GM18519 (cell line): ENCODE measurements around the gene NOXA1.
A peak's percentile ranks its signal among the peaks of the same experiment; 100 is the strongest.
"Not testable (repeated sequence)": the region's sequence is repeated elsewhere in the genome, so short reads cannot be mapped to it uniquely, and the experiment has no call there.

Experiments used
- ATAC-seq: cut with Tn5 transposase; IDR thresholded peaks from one replicate; pipeline ENCODE4 v1.9.1; 2021; ENCODE audit warnings: mild to moderate bottlenecking, moderate library complexity; ENCODE audit not compliant: unreplicated experiment, low FRiP score

The NOXA1 gene

GRCh38 chr9:137422604-137423513 is at the start of gene NOXA1, which contains the start of gene EXD3:
Gene NOXA1 (plus strand): TSS chr9:137423393. CDS start chr9:137423530, 137 bp downstream.
Gene EXD3 (minus strand): TSS chr9:137423162. CDS start chr9:137395357, 27,805 bp downstream.
- ATAC-seq = peak; percentile 57

DNA sequence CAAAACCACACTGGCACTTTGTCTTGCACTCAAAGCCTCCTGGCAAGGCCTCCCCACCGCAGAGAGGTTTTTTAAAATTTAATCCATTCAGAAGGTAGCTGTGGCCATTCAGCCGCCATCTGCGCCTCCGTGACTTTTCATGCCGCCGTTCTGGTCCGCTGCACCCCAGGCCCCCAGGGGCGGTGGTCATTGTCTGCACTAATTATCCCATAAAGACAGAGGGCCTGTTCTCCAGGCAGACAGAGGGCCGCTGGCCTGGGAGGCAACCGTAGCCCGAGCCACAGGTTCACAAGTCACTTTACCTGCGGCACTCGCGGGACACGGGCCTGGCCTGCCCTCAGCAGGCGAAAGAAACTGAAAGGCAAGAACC is 49.6 kb upstream of the NOXA1 start:
- no peak for ATAC-seq

GRCh38 chr9:137374131-137374845 is 48.9 kb upstream of the NOXA1 start:
- ATAC-seq = no peak

DNA sequence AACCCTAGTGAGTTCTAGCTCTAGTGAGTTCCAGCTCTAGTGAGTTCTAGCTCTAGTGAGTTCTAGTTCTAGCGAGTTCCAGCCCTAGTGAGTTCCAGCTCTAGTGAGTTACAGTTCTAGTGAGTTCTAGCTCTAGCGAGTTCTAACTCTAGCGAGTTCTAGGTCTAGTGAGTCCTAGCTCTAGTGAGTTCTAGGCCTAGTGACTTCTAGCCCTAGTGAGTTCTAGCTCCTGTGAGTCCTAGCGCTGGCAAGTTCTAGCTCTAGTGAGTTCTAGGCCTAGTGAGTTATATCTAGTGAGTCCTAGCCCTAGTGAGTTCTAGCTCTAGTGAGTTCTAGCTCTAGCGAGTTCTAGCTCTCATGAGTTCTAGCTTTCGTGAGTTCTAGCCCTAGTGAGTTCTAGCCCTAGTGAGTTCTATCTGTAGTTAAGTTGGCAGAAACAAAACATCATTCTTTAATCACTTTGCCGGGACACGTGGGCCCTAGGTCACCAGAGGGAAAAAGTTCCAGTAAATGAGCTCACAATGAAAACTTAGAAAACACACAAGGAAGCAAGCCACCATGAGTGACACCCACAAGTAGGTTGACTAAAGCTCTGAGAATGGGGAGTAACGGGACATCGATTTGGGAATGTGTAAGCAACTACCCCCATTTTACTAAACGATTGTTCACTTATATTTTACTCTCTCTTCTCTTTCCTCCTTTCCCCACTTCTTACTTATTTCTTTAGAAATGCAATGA is 47.7 kb upstream of the NOXA1 start:
- no peak for ATAC-seq

- no peak for ATAC-seq
These were observed 46.8 kb upstream of the NOXA1 start for GRCh38 chr9:137376386-137376785.

DNA sequence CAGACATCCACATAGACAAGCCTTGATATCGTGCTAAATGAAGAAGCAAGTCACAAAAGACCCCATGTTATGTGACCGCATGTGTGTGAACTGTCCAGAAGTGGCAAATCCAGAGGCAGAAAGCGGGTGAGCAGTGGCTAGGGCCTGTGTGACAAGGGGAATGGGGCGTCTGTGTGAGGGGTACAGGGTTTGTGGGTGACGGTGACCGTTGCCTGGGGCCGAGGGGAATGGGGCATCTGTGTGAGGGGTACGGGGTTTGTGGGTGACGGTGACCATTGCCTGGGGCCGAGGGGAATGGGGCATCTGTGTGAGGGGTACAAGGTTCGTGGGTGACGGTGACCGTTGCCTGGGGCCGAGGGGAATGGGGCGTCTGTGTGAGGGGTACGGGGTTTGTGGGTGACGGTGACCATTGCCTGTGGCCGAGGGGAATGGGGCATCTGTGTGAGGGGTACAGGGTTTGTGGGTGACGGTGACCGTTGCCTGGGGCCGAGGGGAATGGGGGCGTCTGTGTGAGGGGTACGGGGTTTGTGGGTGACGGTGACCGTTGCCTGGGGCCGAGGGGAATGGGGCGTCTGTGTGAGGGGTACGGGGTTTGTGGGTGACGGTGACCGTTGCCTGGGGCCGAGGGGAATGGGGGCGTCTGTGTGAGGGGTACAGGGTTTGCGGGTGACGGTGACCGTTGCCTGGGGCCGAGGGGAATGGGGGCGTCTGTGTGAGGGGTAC is 44.3 kb upstream of the NOXA1 start:
- not testable (repeated sequence) for ATAC-seq

GRCh38 chr9:137379761-137380161 is 43.4 kb upstream of the NOXA1 start:
- no peak for ATAC-seq

- ATAC-seq = no peak
These were observed 43.0 kb upstream of the NOXA1 start for GRCh38 chr9:137380171-137380570.

GRCh38 chr9:137380606-137381005 is 42.6 kb upstream of the NOXA1 start:
- ATAC-seq = no peak

DNA sequence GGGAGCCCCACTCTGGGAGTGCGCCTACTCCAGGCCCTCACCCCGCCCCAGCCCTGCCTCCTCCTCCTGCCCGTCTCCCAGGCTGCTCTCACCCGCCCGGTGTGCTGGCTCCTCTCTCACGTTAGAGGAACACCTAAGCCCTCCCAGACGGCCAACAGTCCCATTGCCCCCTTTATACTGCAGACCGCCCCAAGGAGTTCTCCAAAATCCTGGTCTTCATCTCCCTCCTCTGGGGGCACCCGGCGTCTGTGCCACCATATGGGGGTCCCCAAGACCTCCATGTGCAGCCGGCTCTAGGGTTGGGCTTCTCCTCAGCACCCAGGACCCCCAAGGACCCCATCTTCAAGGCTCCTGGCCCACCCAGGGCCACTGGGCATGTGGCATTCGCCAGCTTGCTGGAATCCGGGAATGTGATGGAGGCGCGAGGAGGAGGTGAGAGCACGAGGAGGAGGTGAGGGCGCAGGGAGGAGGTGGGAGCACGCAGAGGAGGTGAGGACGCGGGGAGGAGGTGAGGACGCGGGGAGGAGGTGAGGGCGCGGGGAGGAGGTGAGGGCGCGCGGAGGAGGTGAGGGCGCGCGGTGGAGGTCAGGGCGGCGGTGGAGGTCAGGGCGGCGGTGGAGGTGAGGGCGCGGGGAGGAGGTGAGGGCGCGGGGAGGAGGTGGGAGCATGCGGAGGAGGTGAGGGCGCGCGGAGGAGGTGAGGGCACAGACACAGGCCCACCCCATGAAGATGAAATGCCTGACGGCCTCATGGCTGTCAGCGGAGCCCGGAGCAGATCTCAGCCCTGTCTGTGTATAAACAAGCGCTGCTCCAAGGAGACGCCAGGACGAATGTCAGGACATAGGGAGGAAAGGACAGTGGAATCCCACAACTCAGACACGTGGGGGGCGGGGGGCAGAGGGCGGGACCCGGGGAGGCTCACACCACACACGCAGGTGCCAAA is 41.4 kb upstream of the NOXA1 start:
- no peak for ATAC-seq

DNA sequence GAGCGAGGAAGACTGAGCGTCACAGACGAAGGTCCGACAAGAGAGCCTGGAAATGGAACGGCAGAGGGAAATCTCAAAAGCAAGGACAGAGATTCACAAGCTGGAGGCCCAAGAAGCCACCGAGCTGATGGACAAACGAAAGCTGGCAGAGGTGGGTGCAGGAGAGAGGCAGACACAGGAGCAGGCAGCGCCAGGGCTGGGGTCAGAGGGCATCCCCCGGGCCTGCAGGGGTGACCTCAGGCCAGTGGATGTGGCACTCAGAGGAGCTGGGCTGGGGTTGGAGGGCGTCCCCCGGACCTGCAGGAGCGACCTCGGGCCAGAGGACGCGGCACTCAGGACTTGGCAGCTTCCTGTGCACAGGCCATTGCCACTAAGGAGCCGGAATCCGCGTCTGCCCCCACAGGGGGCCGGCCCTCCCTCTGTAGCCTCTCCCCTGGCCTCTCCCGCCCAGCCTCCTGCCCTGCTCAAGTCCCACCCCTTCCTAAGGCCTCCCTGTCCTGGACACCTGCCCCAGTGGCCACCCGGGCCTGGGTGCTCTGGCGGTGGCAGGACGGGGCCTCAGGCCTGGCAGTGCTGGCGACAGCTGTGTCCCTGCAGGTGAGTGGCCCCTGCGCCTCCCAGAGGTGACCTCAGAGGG is 40.6 kb upstream of the NOXA1 start:
- no peak for ATAC-seq

GRCh38 chr9:137383081-137383783 is 40.0 kb upstream of the NOXA1 start:
- ATAC-seq = no peak

GRCh38 chr9:137383784-137384756 is 39.1 kb upstream of the NOXA1 start:
- ATAC-seq = no peak

DNA sequence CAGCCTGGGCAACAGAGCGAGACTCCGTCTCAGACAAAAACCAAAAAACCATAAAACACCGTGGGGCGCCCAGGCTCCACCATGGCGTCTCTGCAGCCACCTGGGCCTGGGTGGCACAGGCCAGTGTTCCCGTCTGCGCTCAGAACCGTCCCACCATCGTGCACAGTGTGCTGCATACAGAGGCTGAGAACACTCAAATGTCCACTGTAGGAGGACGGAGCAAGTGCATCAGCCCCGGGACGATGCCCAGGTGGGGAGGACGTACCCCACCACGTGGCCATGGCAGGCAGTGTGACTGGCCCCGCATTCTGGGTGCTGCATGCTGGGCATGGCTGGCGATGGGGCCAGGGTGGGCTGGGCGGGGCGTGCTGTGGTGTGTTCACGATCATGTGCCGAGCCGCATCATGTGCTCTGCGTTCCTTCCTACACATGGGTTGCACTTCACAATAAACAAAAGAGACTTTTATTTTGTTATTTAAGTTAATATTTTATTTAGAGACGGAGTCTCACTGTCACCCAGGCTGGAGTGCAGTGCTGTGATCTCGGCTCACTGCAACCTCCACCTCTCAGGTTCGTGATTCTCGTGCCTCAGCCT is 38.0 kb upstream of the NOXA1 start:
- ATAC-seq = no peak

DNA sequence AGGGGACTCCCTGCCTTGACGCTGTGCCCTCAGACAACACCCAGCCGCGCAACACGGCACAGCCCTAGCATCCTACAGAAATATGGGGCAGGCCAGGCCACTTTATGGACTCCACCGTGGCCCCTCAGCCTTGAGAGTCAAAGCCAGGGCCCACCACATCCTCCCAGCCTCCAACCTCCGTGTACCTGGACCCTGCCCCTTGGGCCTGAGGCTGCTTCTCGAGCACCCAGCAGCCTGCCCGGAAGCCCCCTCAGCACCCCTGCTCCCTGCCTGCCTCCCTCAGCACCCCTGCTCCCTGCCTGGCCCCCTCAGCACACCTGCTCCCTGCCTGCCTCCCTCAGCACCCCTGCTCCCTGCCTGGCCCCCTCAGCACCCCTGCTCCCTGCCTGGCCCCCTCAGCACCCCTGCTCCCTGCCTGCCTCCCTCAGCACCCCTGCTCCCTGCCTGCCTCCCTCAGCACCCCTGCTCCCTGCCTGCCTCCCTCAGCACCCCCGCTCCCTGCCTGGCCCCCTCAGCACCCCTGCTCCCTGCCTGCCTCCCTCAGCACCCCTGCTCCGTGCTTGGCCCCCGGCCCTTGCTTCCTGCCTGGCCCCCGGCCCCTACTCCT is 36.6 kb upstream of the NOXA1 start:
- ATAC-seq = not testable (repeated sequence)
